ENCODE data around the gene SLC6A20.

The SLC6A20 gene

GRCh38 chr3:45795882-45796765 is at the start of gene SLC6A20:
TSS of gene SLC6A20 (minus strand) at chr3:45796536. CDS start at chr3:45796419, 117 bp downstream.
- no peak for FAIRE-seq

GRCh38 chr3:45844616-45845015 is 48.3 kb upstream of the SLC6A20 start:
- no peak for FAIRE-seq

- FAIRE-seq, result no peak
Observed at GRCh38 chr3:45842851-45843625, 46.7 kb upstream of the SLC6A20 start.

GRCh38 chr3:45841757-45842491 is 45.6 kb upstream of the SLC6A20 start, which contains the start of gene LZTFL1:
TSS of gene LZTFL1 (minus strand) at chr3:45842119. CDS start at chr3:45841991, 128 bp downstream.
- peak; percentile 70 for FAIRE-seq

- no peak for FAIRE-seq
Observed at GRCh38 chr3:45841420-45841756, 45.1 kb upstream of the SLC6A20 start.

- no peak for FAIRE-seq
Observed at GRCh38 chr3:45838466-45838865, 42.1 kb upstream of the SLC6A20 start.

GRCh38 chr3:45832699-45833098 is 36.4 kb upstream of the SLC6A20 start:
- no peak for FAIRE-seq

- no peak for FAIRE-seq
Observed at GRCh38 chr3:45830121-45830520, 33.8 kb upstream of the SLC6A20 start.

GRCh38 chr3:45826908-45827307 is 30.6 kb upstream of the SLC6A20 start:
- FAIRE-seq, result no peak

- no peak for FAIRE-seq
Observed at GRCh38 chr3:45826321-45826720, 30.0 kb upstream of the SLC6A20 start.

- no peak for FAIRE-seq
Observed at GRCh38 chr3:45821127-45821526, 24.8 kb upstream of the SLC6A20 start.

- FAIRE-seq, result no peak
Observed at GRCh38 chr3:45819543-45819942, 23.2 kb upstream of the SLC6A20 start.

GRCh38 chr3:45817831-45818522 is 21.6 kb upstream of the SLC6A20 start:
- FAIRE-seq, result no peak

- no peak for FAIRE-seq
Observed at GRCh38 chr3:45816544-45816943, 20.2 kb upstream of the SLC6A20 start.

GRCh38 chr3:45814322-45814721 is 18.0 kb upstream of the SLC6A20 start:
- no peak for FAIRE-seq

- no peak for FAIRE-seq
Observed at GRCh38 chr3:45807681-45808540, 11.6 kb upstream of the SLC6A20 start.

GRCh38 chr3:45807133-45807532 is 10.8 kb upstream of the SLC6A20 start:
- no peak for FAIRE-seq

- no peak for FAIRE-seq
Observed at GRCh38 chr3:45806072-45806471, 9.7 kb upstream of the SLC6A20 start.

- FAIRE-seq, result no peak
Observed at GRCh38 chr3:45803252-45803935, 7.1 kb upstream of the SLC6A20 start.

- no peak for FAIRE-seq
Observed at GRCh38 chr3:45802146-45802545, 5.8 kb upstream of the SLC6A20 start.

- no peak for FAIRE-seq
Observed at GRCh38 chr3:45800611-45801010, 4.3 kb upstream of the SLC6A20 start.

Data from TTC549 (cell line).